ENCODE data around the gene CNTN1. TPM values are rescaled to one million over a fixed set of nuclear protein-coding genes. Genes with fewer than 3 reads are reported as not detected.

Gene CNTN1
- total and polyA plus RNA-seq, 5 experiments from 2014 or later = not detected

DNA sequence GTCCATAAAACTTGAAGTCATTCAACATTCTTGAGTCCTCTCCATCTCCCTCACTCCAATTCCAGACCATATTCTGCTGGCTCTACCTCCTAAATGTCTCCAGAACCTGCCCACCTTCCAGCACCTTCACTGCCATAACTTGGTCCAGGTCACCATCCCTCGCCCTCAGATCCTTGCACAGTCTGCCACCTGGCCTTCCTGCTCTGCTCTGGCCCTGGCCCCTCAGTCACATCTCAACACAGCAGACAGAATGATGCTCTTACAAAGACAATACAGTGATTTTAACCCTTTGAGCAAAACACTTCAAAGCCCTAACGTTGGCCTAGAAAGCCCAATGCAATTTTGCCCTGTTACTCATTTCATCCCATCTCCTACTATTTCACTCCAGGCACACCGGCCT lies 414.1 kb downstream of the CNTN1 start:
- ATAC-seq (no peak), DNase-seq (no peak)
- peaks cover 0 to 4% (median 0%) of the 10 kb centered on the region in 5 donors for H3K27me3 Mint-ChIP-seq
- no peaks in the 10 kb centered on the region for H3K36me3 Mint-ChIP-seq
- POLR2A ChIA-PET = no interaction called here
- H3K4me3 Mint-ChIP-seq = no peak overlapping the region
- H3K9me3 Mint-ChIP-seq = peaks cover 0 to 18% (median 0%) of the 10 kb centered on the region in 9 donors
- H3K4me1 Mint-ChIP-seq = no peaks in the 10 kb centered on the region
- no peak overlapping the region for H3K27ac Mint-ChIP-seq

DNA sequence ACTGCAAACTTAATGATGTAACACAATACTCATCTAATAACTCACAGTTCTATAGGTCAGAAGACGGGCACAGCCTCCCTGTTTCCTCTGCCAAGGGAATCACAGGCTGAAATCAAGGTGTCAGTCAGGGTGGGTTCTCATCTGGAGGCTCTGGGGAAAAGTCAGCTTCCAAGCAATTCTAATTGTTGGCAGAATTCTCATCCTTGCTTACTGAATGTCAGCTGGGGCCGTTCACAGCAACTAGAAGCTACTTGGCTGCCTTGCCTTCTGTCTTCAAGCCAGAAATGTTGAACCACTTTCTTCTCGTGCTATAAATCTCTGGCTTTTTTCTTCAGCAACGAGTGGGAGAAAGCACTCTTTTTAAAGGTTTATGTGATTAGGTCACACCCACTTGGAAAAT lies 415.8 kb downstream of the CNTN1 start:
- H3K27me3 Mint-ChIP-seq = peaks cover 0 to 4% (median 0%) of the 10 kb centered on the region in 5 donors
- ATAC-seq = no peak
- no peak overlapping the region for H3K27ac Mint-ChIP-seq
- no peaks in the 10 kb centered on the region for H3K4me1 Mint-ChIP-seq
- H3K4me3 Mint-ChIP-seq = no peak overlapping the region
- POLR2A ChIA-PET = no interaction called here
- DNase-seq = no peak
- no peaks in the 10 kb centered on the region for H3K36me3 Mint-ChIP-seq
- peaks cover 0 to 18% (median 0%) of the 10 kb centered on the region in 9 donors for H3K9me3 Mint-ChIP-seq

DNA sequence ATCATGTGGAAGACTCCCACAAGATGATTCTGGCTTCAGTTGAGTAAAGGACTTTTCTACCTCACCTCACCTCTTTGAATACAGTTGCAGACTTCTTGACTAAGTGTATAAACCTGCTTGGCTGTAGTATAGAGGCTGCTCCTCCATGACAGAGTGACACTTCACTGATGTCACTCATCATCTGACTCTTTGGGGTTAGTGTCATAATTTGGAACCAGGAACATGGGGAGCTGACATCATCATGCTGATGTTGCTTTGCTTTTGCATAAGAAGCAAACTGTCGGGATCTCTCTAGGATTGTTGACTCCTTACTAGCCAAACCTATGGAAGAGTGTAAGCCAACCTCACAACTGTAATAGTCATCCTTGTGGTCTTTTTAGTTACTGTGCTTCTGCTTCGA lies 420.7 kb downstream of the CNTN1 start:
- H3K27me3 Mint-ChIP-seq = no peaks in the 10 kb centered on the region
- H3K9me3 Mint-ChIP-seq = peaks cover 0 to 4% (median 0%) of the 10 kb centered on the region in 9 donors
- ATAC-seq (no peak), DNase-seq (no peak)
- H3K27ac Mint-ChIP-seq = no peak overlapping the region
- POLR2A ChIA-PET = no interaction called here
- H3K4me1 Mint-ChIP-seq = no peaks in the 10 kb centered on the region
- H3K4me3 Mint-ChIP-seq = no peak overlapping the region
- no peaks in the 10 kb centered on the region for H3K36me3 Mint-ChIP-seq

GRCh38 chr12:41120211-41120610 lies 428.0 kb downstream of the CNTN1 start:
- Mint-ChIP-seq H3K27me3 (no peaks in the 10 kb centered on the region), H3K4me1 (no peaks in the 10 kb centered on the region), H3K27ac (no peak overlapping the region), H3K4me3 (no peak overlapping the region), H3K9me3 (peaks cover 0 to 18% (median 0%) of the 10 kb centered on the region in 9 donors), H3K36me3 (no peaks in the 10 kb centered on the region)
- no peak for ATAC-seq
- POLR2A ChIA-PET = no interaction called here
- DNase-seq = no peak

DNA sequence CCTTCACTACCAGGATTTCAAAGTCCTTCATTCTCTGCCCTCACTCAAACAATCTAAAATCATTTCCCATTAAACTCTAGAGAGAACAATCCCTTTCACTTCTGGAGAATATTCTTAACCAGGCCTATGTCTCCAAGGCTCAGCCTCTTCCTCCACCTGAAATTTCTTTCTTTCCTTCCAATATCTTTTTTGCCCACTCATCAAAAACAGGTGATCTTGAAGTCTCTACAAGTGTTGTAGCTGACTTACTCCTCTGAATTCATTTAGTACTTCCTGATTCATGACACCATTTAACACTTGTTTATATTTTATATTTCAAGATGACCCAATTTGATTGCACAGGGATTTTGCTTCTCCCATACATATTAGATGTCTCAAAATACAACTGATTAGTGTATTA lies 429.1 kb downstream of the CNTN1 start:
- DNase-seq = no peak
- Mint-ChIP-seq H3K4me1 (no peaks in the 10 kb centered on the region), H3K9me3 (peaks cover 0 to 18% (median 0%) of the 10 kb centered on the region in 9 donors), H3K27me3 (no peaks in the 10 kb centered on the region), H3K27ac (no peak overlapping the region), H3K4me3 (no peak overlapping the region), H3K36me3 (no peaks in the 10 kb centered on the region)
- no peak for ATAC-seq
- POLR2A ChIA-PET = no interaction called here

Measured in naive thymus-derived CD8-positive, alpha-beta T cell (primary cell).